Neural cell (in vitro differentiated cells): ENCODE results near the gene PALD1. TPM values are rescaled to one million over a fixed set of nuclear protein-coding genes. Genes with fewer than 3 reads are reported as not detected.

Experiments used
- H2AFZ ChIP-seq: fragments of 200-600, 300-800 bp; sonication (generic), shearing (Covaris generic); 2 replicates; pipeline ENCODE4 v1.6.0; 2014; ENCODE audit warnings: low read depth, mild to moderate bottlenecking, antibody characterized with exemption, low read length, moderate library complexity
- H3F3A ChIP-seq: fragments of 200-600 bp; shearing (Covaris generic); 2 replicates; pipeline ENCODE4 v1.6.1; 2016; ENCODE audit warnings: mild to moderate bottlenecking, moderate library complexity, mixed read lengths, antibody characterized with exemption, low read length; ENCODE audit not compliant: insufficient read depth, poor library complexity, severe bottlenecking
- H3K27ac ChIP-seq: fragments of 200-600, 300-800 bp; sonication (generic), shearing (Covaris generic); 2 replicates; pipeline ENCODE4 v1.5.1; 2014; ENCODE audit warnings: mild to moderate bottlenecking, low read length, moderate library complexity
- H3K27me3 ChIP-seq: fragments of 300-800, 200-600 bp; sonication (generic), shearing (Covaris generic); 2 replicates; pipeline ENCODE4 v1.6.0; 2014; ENCODE audit warnings: mild to moderate bottlenecking, low read depth, low read length, moderate library complexity; ENCODE audit not compliant: insufficient read depth
- H3K36me3 ChIP-seq: fragments of 300-800, 200-600 bp; sonication (generic), shearing (Covaris generic); 2 replicates; pipeline ENCODE4 v1.5.1; 2014; ENCODE audit warnings: mild to moderate bottlenecking, antibody characterized with exemption, low read length, moderate library complexity; ENCODE audit not compliant: insufficient read depth
- H3K4me2 ChIP-seq: fragments of 300-800, 200-600 bp; sonication (generic), shearing (Covaris generic); 2 replicates; pipeline ENCODE4 v1.6.0; 2014; ENCODE audit warnings: mild to moderate bottlenecking, low read length
- H3K4me3 ChIP-seq: fragments of 300-800, 200-600 bp; sonication (generic), shearing (Covaris generic); 2 replicates; pipeline ENCODE4 v1.5.1; 2014; ENCODE audit warnings: mild to moderate bottlenecking, low read length, moderate library complexity
- H3K79me2 ChIP-seq: fragments of 200-600 bp; shearing (Covaris generic); replicated peaks from 2 replicates; pipeline ENCODE4 v1.6.0; 2014; ENCODE audit warnings: mild to moderate bottlenecking, low read length, moderate library complexity; ENCODE audit not compliant: insufficient read depth
- H3K9ac ChIP-seq: fragments of 300-800, 200-600 bp; sonication (generic), shearing (Covaris generic); 2 replicates; pipeline ENCODE4 v1.6.1; 2016; ENCODE audit warnings: mild to moderate bottlenecking, low read length, mixed read lengths
- H3K9me2 ChIP-seq: fragments of 200-600 bp; shearing (Covaris generic); 2 replicates; pipeline ENCODE4 v1.6.1; 2016; ENCODE audit warnings: mild to moderate bottlenecking, low read length, mixed read lengths; ENCODE audit not compliant: insufficient read depth
- H3K9me3 ChIP-seq: fragments of 200-600, 300-800 bp; sonication (generic), shearing (Covaris generic); 2 replicates; pipeline ENCODE4 v1.6.1; 2016; ENCODE audit warnings: mild to moderate bottlenecking, mixed run types, low read length, moderate library complexity, mixed read lengths
- H4K20me1 ChIP-seq: fragments of 200-600 bp; shearing (Covaris generic); 2 replicates; pipeline ENCODE4 v1.6.1; 2016; ENCODE audit warnings: mild to moderate bottlenecking, mixed run types; ENCODE audit not compliant: insufficient read depth
- CTCF ChIP-seq: fragments of 450-650 bp; IDR thresholded peaks from 2 replicates; pipeline ENCODE4 v1.5.1; 2014; ENCODE audit warnings: antibody characterized with exemption, mild to moderate bottlenecking, moderate library complexity; ENCODE audit not compliant: poor library complexity, severe bottlenecking
- EP300 ChIP-seq: fragments of 450-650 bp; conservative IDR thresholded peaks from 2 replicates; pipeline ENCODE4 v1.6.1; 2014; ENCODE audit warnings: antibody characterized with exemption, mild to moderate bottlenecking, moderate library complexity; ENCODE audit not compliant: poor library complexity, severe bottlenecking
- EZH2 ChIP-seq: fragments of 200-600, 300-800 bp; shearing (Covaris generic), sonication (generic); IDR thresholded peaks from 2 replicates; pipeline ENCODE4 v1.6.1; 2014; ENCODE audit warnings: antibody characterized with exemption, low read length, borderline replicate concordance, mild to moderate bottlenecking; ENCODE audit not compliant: insufficient read depth, poor library complexity, severe bottlenecking
- MXI1 ChIP-seq: fragments of 450-650 bp; conservative IDR thresholded peaks from 2 replicates; pipeline ENCODE4 v1.6.1; 2014; ENCODE audit warnings: antibody characterized with exemption, mild to moderate bottlenecking; ENCODE audit not compliant: poor library complexity, severe bottlenecking
- POLR2AphosphoS5 ChIP-seq: IDR thresholded peaks from 2 replicates; pipeline ENCODE4 v1.6.1; 2012
- RAD21 ChIP-seq: fragments of 450-650 bp; conservative IDR thresholded peaks from 2 replicates; pipeline ENCODE4 v1.6.1; 2014; ENCODE audit warnings: antibody characterized with exemption, mild to moderate bottlenecking, moderate library complexity
- REST ChIP-seq: IDR thresholded peaks from 2 replicates; pipeline ENCODE4 v1.6.1; 2012; ENCODE audit warnings: borderline replicate concordance
- SMC3 ChIP-seq: fragments of 450-650 bp; conservative IDR thresholded peaks from 2 replicates; pipeline ENCODE4 v1.6.1; 2014; ENCODE audit warnings: antibody characterized with exemption, mild to moderate bottlenecking, moderate library complexity; ENCODE audit not compliant: poor library complexity
- TAF1 ChIP-seq: IDR thresholded peaks from 2 replicates; pipeline ENCODE4 v1.6.1; 2012; ENCODE audit warnings: low read depth
- polyA plus RNA-seq: library from polyadenylated mRNA; depleted of rRNA; stranded (reverse); fragments of >200 nt; gene quantifications from 2 replicates; pipeline ENCODE4 v1.2.3, GENCODE V29; 2014

Gene PALD1
- polyA plus RNA-seq, 1 donor from 2014 or later, result 1.1 TPM

GRCh38 chr10:70457759-70458305, 20.7 kb upstream of the PALD1 start:
- Histone ChIP-seq H3K9me2 (no peaks in the 10 kb centered on the region), H3K79me2 (no peaks in the 10 kb centered on the region), H3K4me3 (peak overlapping the region; percentile 53), H4K20me1 (no peaks in the 10 kb centered on the region), H3F3A (no peaks in the 10 kb centered on the region), H3K4me2 (no peak overlapping the region), H3K27me3 (peaks cover 50% of the 10 kb centered on the region), H3K27ac (no peak overlapping the region), H3K36me3 (no peaks in the 10 kb centered on the region), H3K9ac (no peak overlapping the region), H2AFZ (no peak overlapping the region), H3K9me3 (no peaks in the 10 kb centered on the region)
- TF ChIP-seq REST (no peak), TAF1 (no peak), CTCF (no peak), MXI1 (no peak), EP300 (no peak), SMC3 (no peak), RAD21 (no peak), POLR2AphosphoS5 (no peak), EZH2 (no peak)

- Histone ChIP-seq H3K4me3 (peak overlapping the region; percentile 53), H2AFZ (no peak overlapping the region)
These were observed 20.1 kb upstream of the PALD1 start for GRCh38 chr10:70458329-70459060.

More at GRCh38 chr10:70458329-70459060, 20.1 kb upstream of the PALD1 start:
- H3K79me2 ChIP-seq, result no peaks in the 10 kb centered on the region
- TF ChIP-seq RAD21, result no peak
- TF ChIP-seq EZH2, result peak; percentile 51
- peaks cover 50% of the 10 kb centered on the region for H3K27me3 ChIP-seq
- H3K9me2 ChIP-seq, result no peaks in the 10 kb centered on the region
- H3F3A ChIP-seq, result no peaks in the 10 kb centered on the region
- no peak overlapping the region for H3K4me2 ChIP-seq
- no peaks in the 10 kb centered on the region for H4K20me1 ChIP-seq
- no peaks in the 10 kb centered on the region for H3K36me3 ChIP-seq
- no peak overlapping the region for H3K27ac ChIP-seq
- H3K9me3 ChIP-seq, result no peaks in the 10 kb centered on the region
- H3K9ac ChIP-seq, result no peak overlapping the region
